Fibroblast of villous mesenchyme (primary cell): Measurements from ENCODE around the gene MTIF2. TPM values are rescaled to one million over a fixed set of nuclear protein-coding genes. Genes with fewer than 3 reads are reported as not detected.
"Not testable (repeated sequence)": the region's sequence is repeated elsewhere in the genome, so short reads cannot be mapped to it uniquely, and the experiment has no call there.

ENCODE experiments used
- DNase-seq: peaks from one replicate; pipeline ENCODE4 v3.0.0-alpha.2; 2010; ENCODE audit warnings: low read depth
- H3K4me3 ChIP-seq: 2 replicates; pipeline ENCODE4 v1.5.1; 2011; ENCODE audit warnings: low read depth, mild to moderate bottlenecking, low read length
- CTCF ChIP-seq: IDR thresholded peaks from 2 replicates; pipeline ENCODE4 v1.5.1; 2012; ENCODE audit warnings: low read depth, mild to moderate bottlenecking, low read length; ENCODE audit not compliant: insufficient read depth
- total RNA-seq: library from RNA; depleted of rRNA; stranded (reverse); fragments of >200 nt; gene quantifications from 2 replicates; pipeline ENCODE4 v1.2.3, GENCODE V29; 2012

MTIF2 gene
- total RNA-seq, 1 donor = 40.2 TPM

DNA sequence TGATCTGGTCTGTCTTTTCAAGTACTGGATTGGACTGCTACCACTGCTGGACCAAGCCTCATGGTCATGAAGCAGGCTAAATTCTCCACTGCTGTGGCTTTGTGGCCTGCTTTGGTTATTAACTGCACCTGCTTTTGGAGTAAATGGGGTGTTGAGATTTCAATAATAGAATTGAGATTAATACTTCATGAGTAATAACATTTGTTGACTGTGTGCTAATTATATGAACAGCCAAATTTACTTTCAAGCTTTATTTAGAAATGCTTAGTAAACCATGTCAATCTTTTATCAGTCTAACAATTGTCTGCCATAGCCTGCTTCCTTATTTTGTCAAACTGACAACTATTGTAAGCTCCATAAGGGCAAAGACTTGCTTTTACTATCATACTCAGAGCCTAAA is 27.4 kb upstream of the MTIF2 start:
- no peak for DNase-seq
- TF ChIP-seq CTCF = no peak
- no peak overlapping the region for H3K4me3 ChIP-seq

DNA sequence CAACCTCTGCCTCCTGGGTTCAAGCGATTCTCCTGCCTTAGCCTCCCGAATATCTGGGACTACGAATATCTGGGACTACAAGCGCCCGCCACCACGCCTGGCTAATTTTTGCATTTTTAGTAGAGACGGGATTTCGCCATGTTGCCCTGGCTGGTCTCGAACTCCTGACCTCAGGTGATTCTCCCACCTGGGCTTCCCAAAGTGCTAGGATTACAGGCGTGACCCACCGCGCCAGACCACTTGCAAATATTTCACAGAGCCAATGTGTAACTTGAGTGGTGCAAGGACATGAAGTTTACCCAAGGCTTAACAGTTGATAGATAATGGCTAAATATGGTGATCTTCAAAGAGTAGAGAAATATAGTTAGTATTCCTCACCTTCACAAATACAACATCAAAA is 14.1 kb upstream of the MTIF2 start:
- no peak for TF ChIP-seq CTCF
- DNase-seq = no peak
- peak overlapping the region; percentile 84 for H3K4me3 ChIP-seq

GRCh38 chr2:55282110-55282917 is 13.3 kb upstream of the MTIF2 start:
- TF ChIP-seq CTCF = no peak

GRCh38 chr2:55280851-55281546 is 12.0 kb upstream of the MTIF2 start:
- not testable (repeated sequence) for H3K4me3 ChIP-seq, DNase-seq

More at GRCh38 chr2:55282110-55282917, 13.3 kb upstream of the MTIF2 start:
- DNase-seq = peak; percentile 89
- peak overlapping the region; percentile 84 for H3K4me3 ChIP-seq

- H3K4me3 ChIP-seq, DNase-seq: not testable (repeated sequence)
Observed at GRCh38 chr2:55279859-55280424, 10.9 kb upstream of the MTIF2 start.

DNA sequence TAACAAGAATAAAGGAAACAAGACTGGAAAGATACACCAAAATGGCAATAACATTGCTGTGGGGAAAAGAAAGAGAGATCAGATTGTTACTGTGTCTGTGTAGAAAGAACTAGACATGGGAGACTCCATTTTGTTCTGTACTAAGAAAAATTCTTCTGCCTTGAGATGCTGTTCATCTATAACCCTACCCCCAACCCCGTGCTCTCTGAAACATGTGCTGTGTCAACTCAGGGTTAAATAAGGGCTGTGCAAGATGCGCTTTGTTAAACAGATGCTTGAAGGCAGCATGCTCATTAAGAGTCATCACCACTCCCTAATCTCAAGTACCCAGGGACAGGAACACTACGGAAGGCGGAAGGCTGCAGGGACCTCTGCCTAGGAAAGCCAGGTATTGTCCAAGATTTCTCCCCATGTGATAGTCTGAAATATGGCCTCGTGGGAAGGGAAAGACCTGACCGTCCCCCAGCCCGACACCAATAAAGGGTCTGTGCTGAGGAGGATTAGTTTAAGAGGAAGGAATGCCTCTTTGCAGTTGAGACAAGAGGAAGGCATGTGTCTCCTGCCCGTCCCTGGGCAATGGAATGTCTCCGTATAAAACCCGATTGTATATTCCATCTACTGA is 10.3 kb upstream of the MTIF2 start:
- DNase-seq = not testable (repeated sequence)

GRCh38 chr2:55277310-55277709 is 8.3 kb upstream of the MTIF2 start:
- H3K4me3 ChIP-seq = no peak overlapping the region
- no peak for DNase-seq
- TF ChIP-seq CTCF = no peak

More for the DNA sequence above, 10.3 kb upstream of the MTIF2 start:
- not testable (repeated sequence) for H3K4me3 ChIP-seq

DNA sequence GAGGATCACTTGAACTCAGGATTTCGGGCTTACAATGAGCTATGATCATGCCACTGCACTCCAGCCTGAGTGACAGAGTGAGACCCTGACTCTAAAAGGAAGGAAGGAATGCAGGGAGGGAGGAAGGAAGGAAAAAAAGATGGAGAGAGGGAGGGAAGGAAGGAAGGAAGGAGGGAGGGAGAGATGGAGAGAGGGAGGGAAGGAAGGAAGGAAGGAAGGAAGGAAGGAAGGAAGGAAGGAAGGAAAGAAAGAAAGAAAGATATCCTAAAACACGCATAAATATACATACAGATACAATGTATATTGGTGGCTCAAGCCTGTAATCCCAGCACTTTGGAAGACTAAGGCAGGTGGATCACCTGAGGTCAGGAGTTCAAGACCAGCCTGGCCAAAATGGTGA is 5.3 kb upstream of the MTIF2 start:
- not testable (repeated sequence) for H3K4me3 ChIP-seq, DNase-seq

DNA sequence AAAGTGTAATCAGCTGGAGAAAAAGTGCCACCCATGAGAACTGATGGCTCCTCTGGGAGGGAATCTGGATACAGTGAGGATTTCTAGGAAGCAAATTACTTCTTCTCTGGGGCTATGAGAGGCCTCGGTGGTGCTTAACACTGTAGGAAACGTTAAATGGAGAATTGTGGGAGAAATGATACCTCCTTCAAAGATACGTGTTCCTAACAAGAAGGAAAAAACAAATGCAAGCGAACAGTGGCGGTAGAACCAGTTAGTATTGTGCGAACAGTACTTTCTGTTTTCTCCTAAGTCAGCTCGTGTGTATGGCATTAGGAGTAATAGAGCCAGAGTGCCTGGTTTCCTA is 587 bp upstream of the MTIF2 start:
- no peak for TF ChIP-seq CTCF
- peak; percentile 10 for DNase-seq
- H3K4me3 ChIP-seq = peak overlapping the region; percentile 88
